HepG2 (cell line): ENCODE results near the gene EFNA2. TPM values are rescaled to one million over a fixed set of nuclear protein-coding genes. Genes with fewer than 3 reads are reported as not detected.

Experiments
- ATAC-seq: fragments of 200-7000 bp; cut with Tn5 transposase; 3 replicates; pipeline ENCODE4 v1.9.1; 2020; ENCODE audit warnings: mild to moderate bottlenecking, moderate library complexity
- BruUV-seq: library from RNA; stranded (reverse); fragments of 400-500 nt; replicated peaks from 2 replicates; lab custom pipeline; 2021; lab: Mats Ljungman, UMichigan
- CTCF ChIA-PET: fragments of 300-600 bp; formaldehyde crosslinking; extraction: SDS; loops from one replicate; lab custom pipeline; 2021; ENCODE audit warnings: low total read pairs, inconsistent platforms, low intra/inter-chr PET ratio; lab: Yijun Ruan, JAX
- POLR2A ChIA-PET: fragments of 350-600 bp; sonication (Branson Sonifier 250); formaldehyde crosslinking; loops from one replicate; lab custom pipeline; 2020; ENCODE audit warnings: antibody characterized with exemption, inconsistent platforms; lab: Yijun Ruan, JAX
- DNase-seq: peaks from one replicate; pipeline ENCODE4 v3.0.0-alpha.2; 2015; ENCODE audit warnings: low spot score
- FAIRE-seq: peaks from 3 replicates; lab custom pipeline; 2011; peaks lifted over from hg19 to GRCh38; lab: Jason Lieb, UNC
- H2AFZ ChIP-seq: one replicate; pipeline ENCODE4 v1.6.1; 2011; ENCODE audit warnings: low read length, inconsistent platforms
- H3K27ac ChIP-seq: fragments of 300-600 bp; 3 replicates; pipeline ENCODE4 v1.8.0; 2011; ENCODE audit warnings: mixed run types, mild to moderate bottlenecking, mixed read lengths, low read length, inconsistent platforms; ENCODE audit not compliant: insufficient read depth; ENCODE audit errors: extremely low read length
- H3K27me3 ChIP-seq, 2 experiments: fragments of 200-600 bp in 1 of 2; 2 replicates in 1 of 2; 3 replicates in 1 of 2; pipeline versions ENCODE4 v1.6.0 to v1.8.0; 2011; ENCODE audit warnings: low read length in 2 of 2, mild to moderate bottlenecking in 2 of 2, moderate library complexity in 2 of 2, inconsistent platforms in 1 of 2; ENCODE audit not compliant: insufficient read depth in 2 of 2, control insufficient read depth in 1 of 2
- H3K36me3 ChIP-seq, 2 experiments: fragments of 200-600 bp in 1 of 2; replicated peaks in 1 of 2; 2 replicates in 1 of 2; 3 replicates in 1 of 2; pipeline versions ENCODE4 v1.5.1 to v1.8.0; 2011; ENCODE audit warnings: low read length in 2 of 2, inconsistent platforms in 1 of 2; ENCODE audit not compliant: insufficient read depth in 2 of 2, control insufficient read depth in 1 of 2
- H3K4me1 ChIP-seq: 2 replicates; pipeline ENCODE4 v1.5.1; 2012; ENCODE audit warnings: low read length, inconsistent platforms; ENCODE audit not compliant: insufficient read depth
- H3K4me2 ChIP-seq: 2 replicates; pipeline ENCODE4 v1.6.0; 2011; ENCODE audit warnings: low read depth, low read length, inconsistent platforms
- H3K4me3 ChIP-seq, 3 experiments: fragments of 200-600 bp in 1 of 3; sonication (generic), shearing (Covaris generic) in 1 of 3; replicated peaks in 1 of 3; 2 replicates each; pipeline ENCODE4 v1.5.1; 2011 to 2016; ENCODE audit warnings: low read length in 3 of 3, inconsistent platforms in 2 of 3, low read depth in 2 of 3, mild to moderate bottlenecking in 2 of 3, control low read depth in 1 of 3, mixed read lengths in 1 of 3; ENCODE audit not compliant: insufficient read depth in 1 of 3
- H3K79me2 ChIP-seq: one replicate; pipeline ENCODE4 v1.6.1; 2011; ENCODE audit warnings: low read length, inconsistent platforms; ENCODE audit not compliant: insufficient read depth
- H3K9ac ChIP-seq: 2 replicates; pipeline ENCODE4 v1.6.0; 2011; ENCODE audit warnings: mild to moderate bottlenecking, low read depth, low read length, inconsistent platforms; ENCODE audit not compliant: insufficient read depth
- H3K9me3 ChIP-seq: 2 replicates; pipeline ENCODE4 v1.5.1; 2012; ENCODE audit warnings: mild to moderate bottlenecking, low read length
- H4K20me1 ChIP-seq: 2 replicates; pipeline ENCODE4 v1.6.0; 2011; ENCODE audit warnings: inconsistent platforms, mild to moderate bottlenecking, low read length, moderate library complexity; ENCODE audit not compliant: insufficient read depth
- CBX2 ChIP-seq, 2 experiments: fragments of 200-600 bp in 1 of 2; sonication (generic); formaldehyde crosslinking in 1 of 2; IDR thresholded peaks; 2 replicates each; pipeline versions ENCODE4 v1.7.0 to v1.8.1; 2018 to 2022; ENCODE audit warnings: low read depth in 2 of 2, low read length in 1 of 2, mild to moderate bottlenecking in 1 of 2, missing genetic modification reagents in 1 of 2
- ELF4 ChIP-seq: sonication (generic); formaldehyde crosslinking; IDR thresholded peaks from 2 replicates; pipeline ENCODE4 v1.5.0; 2020; ENCODE audit warnings: missing genetic modification reagents, mild to moderate bottlenecking, moderate library complexity, borderline replicate concordance
- JDP2 ChIP-seq: sonication (generic); formaldehyde crosslinking; IDR thresholded peaks from 2 replicates; pipeline ENCODE4 v1.8.1; 2022; ENCODE audit warnings: missing genetic modification reagents, borderline replicate concordance
- NKX3-1 ChIP-seq: sonication (generic); formaldehyde crosslinking; IDR thresholded peaks from 2 replicates; pipeline ENCODE4 v1.5.0; 2020; ENCODE audit warnings: missing genetic modification reagents
- PAF1 ChIP-seq: IDR thresholded peaks from 2 replicates; pipeline ENCODE4 v1.6.1; 2016; ENCODE audit warnings: missing genetic modification reagents, missing compliant biosample characterization
- POLR2G ChIP-seq: fragments of 200-400 bp; formaldehyde crosslinking; IDR thresholded peaks from 2 replicates; pipeline ENCODE4 v1.6.1; 2018; ENCODE audit warnings: mild to moderate bottlenecking, low read depth, low read length, moderate library complexity
- TAF15 ChIP-seq: fragments of 200-400 bp; formaldehyde crosslinking; IDR thresholded peaks from one replicate; pipeline ENCODE4 v1.6.1; 2018; ENCODE audit warnings: mild to moderate bottlenecking, low read depth, low read length; ENCODE audit not compliant: poor library complexity, severe bottlenecking
- THAP11 ChIP-seq: IDR thresholded peaks from 2 replicates; pipeline ENCODE4 v1.6.1; 2016; ENCODE audit warnings: missing biosample characterization, missing genetic modification reagents
- YEATS2 ChIP-seq: sonication (generic); formaldehyde crosslinking; IDR thresholded peaks from 2 replicates; pipeline ENCODE4 v1.4.0; 2020; ENCODE audit warnings: missing genetic modification reagents, borderline replicate concordance
- YEATS4 ChIP-seq: sonication (generic); formaldehyde crosslinking; IDR thresholded peaks from 2 replicates; pipeline ENCODE4 v1.4.0; 2020; ENCODE audit warnings: missing genetic modification reagents, borderline replicate concordance
- ZMAT3 ChIP-seq: sonication (generic); formaldehyde crosslinking; conservative IDR thresholded peaks from 2 replicates; pipeline ENCODE4 v1.7.0; 2021; ENCODE audit warnings: missing genetic modification reagents
- WGBS: methylation state at CpG from one replicate; pipeline ENCODE4 v1.1.6; 2017; ENCODE audit warnings: low lambda C conversion rate; 5-methylcytosine and 5-hydroxymethylcytosine counted together
- in situ Hi-C: cut with HindIII; loops from 2 replicates; pipeline ENCODE4 v1.10.0; 2017; ENCODE audit warnings: low pct_unique_long_range_greater_than_20kb; ENCODE audit not compliant: extremely low pct_ligation_motif_present
- intact Hi-C: fragments of 100-400 bp; cut with micrococcal nuclease; formaldehyde crosslinking; loops from one replicate; pipeline ENCODE4 v1.10.0; 2022; ENCODE audit not compliant: unreplicated experiment
- polyA plus RNA-seq, 8 experiments: library from polyadenylated mRNA; depleted of rRNA in 3 of 8; stranded (reverse) in 7 of 8; unstranded in 1 of 8; fragments of >200 nt; fragmentation: Illumina TruSeq in 4 of 8; extraction: Trizol in 4 of 8; gene quantifications; 2 replicates each; pipeline versions ENCODE4 v1.2.1 to v1.2.3, GENCODE V29; 2011 to 2016; ENCODE audit warnings: low read depth in 4 of 8, missing spikeins in 1 of 8, mixed read lengths in 1 of 8; ENCODE audit not compliant: insufficient read depth in 1 of 8
- total RNA-seq, 5 experiments: library from RNA; depleted of rRNA; stranded (reverse); fragments of >200 nt; fragmentation: Illumina TruSeq; extraction: Trizol; gene quantifications; 2 replicates each; pipeline ENCODE4 v1.2.3, GENCODE V29; 2016; ENCODE audit warnings: low read depth in 1 of 5
- TF ChIP-seq, protein P1 (sequence below): sonication (generic); formaldehyde crosslinking; IDR thresholded peaks from 2 replicates; pipeline ENCODE4 v1.4.0; 2020; ENCODE audit warnings: missing genetic modification reagents, mild to moderate bottlenecking, borderline replicate concordance

Gene EFNA2
- total and polyA plus RNA-seq, 2 of the 13 experiments (the other 11 are each of a cell fraction or from before 2014, with no cell fraction given), result 6.0 to 9.9 TPM

DNA sequence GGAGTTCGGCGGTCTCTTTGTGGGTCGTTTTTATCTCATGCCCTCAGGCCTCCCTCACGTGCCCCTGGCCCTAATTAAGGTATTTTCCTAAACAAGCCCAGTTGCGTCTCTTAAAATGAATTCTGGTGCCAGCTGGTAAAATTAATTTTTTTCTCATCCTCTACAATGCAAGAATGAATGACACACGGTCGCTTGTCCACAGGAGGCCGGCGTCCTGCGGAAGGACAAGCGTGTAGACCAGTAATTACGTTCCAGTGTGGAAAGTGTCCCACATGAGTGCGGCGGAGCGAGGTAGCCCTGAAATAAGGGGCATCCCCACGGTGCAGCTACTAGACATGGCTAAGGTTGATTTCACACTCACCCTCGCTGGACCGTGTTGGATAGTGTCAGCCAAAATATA, 63.5 kb downstream of the EFNA2 start:
- Histone ChIP-seq H3K36me3 (no peaks in the 10 kb centered on the region), H3K27ac (no peak overlapping the region), H3K4me3 (no peak overlapping the region), H2AFZ (no peak overlapping the region), H3K4me1 (peaks cover 32% of the 10 kb centered on the region), H3K27me3 (no peaks in the 10 kb centered on the region), H3K9ac (no peak overlapping the region), H4K20me1 (no peaks in the 10 kb centered on the region), H3K4me2 (no peak overlapping the region), H3K79me2 (no peaks in the 10 kb centered on the region), H3K9me3 (no peaks in the 10 kb centered on the region)
- no peak for ATAC-seq
- CTCF ChIA-PET, result no interaction called here
- no peak for FAIRE-seq
- TF ChIP-seq YEATS4 (CRISPR knock-in tag) (no peak), ZMAT3 (CRISPR knock-in tag) (no peak), PAF1 (CRISPR knock-in tag) (no peak), YEATS2 (no peak), CBX2 (IDR thresholded peaks at IDR 0.05; ENCODE audit: low read depth, low read length) (no peak), CBX2 (CRISPR knock-in tag; IDR thresholded peaks at IDR 0.05; ENCODE audit: low read depth) (no peak), NKX3-1 (CRISPR knock-in tag) (no peak), TAF15 (no peak), POLR2G (no peak), THAP11 (CRISPR knock-in tag) (no peak), JDP2 (CRISPR knock-in tag) (no peak), ELF4 (CRISPR knock-in tag) (no peak)
- TF ChIP-seq, protein P1, sequence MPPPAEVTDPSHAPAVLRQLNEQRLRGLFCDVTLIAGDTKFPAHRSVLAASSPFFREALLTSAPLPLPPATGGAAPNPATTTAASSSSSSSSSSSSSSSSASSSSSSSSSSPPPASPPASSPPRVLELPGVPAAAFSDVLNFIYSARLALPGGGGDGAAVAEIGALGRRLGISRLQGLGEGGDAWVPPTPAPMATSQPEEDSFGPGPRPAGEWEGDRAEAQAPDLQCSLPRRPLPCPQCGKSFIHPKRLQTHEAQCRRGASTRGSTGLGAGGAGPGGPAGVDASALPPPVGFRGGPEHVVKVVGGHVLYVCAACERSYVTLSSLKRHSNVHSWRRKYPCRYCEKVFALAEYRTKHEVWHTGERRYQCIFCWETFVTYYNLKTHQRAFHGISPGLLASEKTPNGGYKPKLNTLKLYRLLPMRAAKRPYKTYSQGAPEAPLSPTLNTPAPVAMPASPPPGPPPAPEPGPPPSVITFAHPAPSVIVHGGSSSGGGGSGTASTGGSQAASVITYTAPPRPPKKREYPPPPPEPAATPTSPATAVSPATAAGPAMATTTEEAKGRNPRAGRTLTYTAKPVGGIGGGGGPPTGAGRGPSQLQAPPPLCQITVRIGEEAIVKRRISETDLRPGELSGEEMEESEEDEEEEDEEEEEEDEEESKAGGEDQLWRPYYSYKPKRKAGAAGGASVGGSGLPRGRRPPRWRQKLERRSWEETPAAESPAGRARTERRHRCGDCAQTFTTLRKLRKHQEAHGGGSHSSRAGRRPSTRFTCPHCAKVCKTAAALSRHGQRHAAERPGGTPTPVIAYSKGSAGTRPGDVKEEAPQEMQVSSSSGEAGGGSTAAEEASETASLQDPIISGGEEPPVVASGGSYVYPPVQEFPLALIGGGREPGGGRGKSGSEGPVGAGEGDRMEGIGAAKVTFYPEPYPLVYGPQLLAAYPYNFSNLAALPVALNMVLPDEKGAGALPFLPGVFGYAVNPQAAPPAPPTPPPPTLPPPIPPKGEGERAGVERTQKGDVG (CRISPR knock-in tag), result no peak
- POLR2A ChIA-PET, result no interaction called here
- in situ Hi-C loops, result no loop called here
- 70% methylated on average over 18 of the region's 18 CpGs for WGBS
- intact Hi-C loops, result no loop called here
- BruUV-seq, result no TSS peak
- no peak for DNase-seq
